ENCODE results near the gene EGLN3. TPM values are rescaled to one million over a fixed set of nuclear protein-coding genes. Genes with fewer than 3 reads are reported as not detected.
"Not testable (repeated sequence)": the region's sequence is repeated elsewhere in the genome, so short reads cannot be mapped to it uniquely, and the experiment has no call there.

EGLN3 gene
- 51.0 and 51.7 TPM in 2 replicates for total RNA-seq

GRCh38 chr14:33950320-33951182 is at the start of gene EGLN3:
TSS of gene EGLN3 (minus strand) at chr14:33951074. CDS start at chr14:33950752, 322 bp downstream.
- intact Hi-C loops (cut with micrococcal nuclease): loop anchor here (2.0 to 10.0 kb wide), 5 partner anchors 67 to 584 kb away; partner anchors contain the start of genes EAPP and SPTSSA

- intact Hi-C loops (cut with micrococcal nuclease): no loop called here
Observed at GRCh38 chr14:34000396-34000795, 49.5 kb upstream of the EGLN3 start.

- intact Hi-C loops (cut with micrococcal nuclease): no loop called here
Observed at GRCh38 chr14:33999771-34000291, 49.0 kb upstream of the EGLN3 start.

- intact Hi-C loops (cut with micrococcal nuclease): no loop called here
Observed at GRCh38 chr14:33997611-33998010, 46.7 kb upstream of the EGLN3 start.

GRCh38 chr14:33996462-33996861 is 45.6 kb upstream of the EGLN3 start:
- intact Hi-C loops (cut with micrococcal nuclease): no loop called here

- intact Hi-C loops (cut with micrococcal nuclease): no loop called here
Observed at GRCh38 chr14:33993246-33993645, 42.4 kb upstream of the EGLN3 start.

GRCh38 chr14:33992274-33993007 is 41.6 kb upstream of the EGLN3 start:
- intact Hi-C loops (cut with micrococcal nuclease): no loop called here

GRCh38 chr14:33990790-33991189 is 39.9 kb upstream of the EGLN3 start:
- intact Hi-C loops (cut with micrococcal nuclease): no loop called here

GRCh38 chr14:33987565-33988080 is 36.7 kb upstream of the EGLN3 start:
- intact Hi-C loops (cut with micrococcal nuclease): no loop called here

GRCh38 chr14:33986804-33987203 is 35.9 kb upstream of the EGLN3 start:
- intact Hi-C loops (cut with micrococcal nuclease): no loop called here

- intact Hi-C loops (cut with micrococcal nuclease): no loop called here
Observed at GRCh38 chr14:33985242-33985641, 34.4 kb upstream of the EGLN3 start.

- intact Hi-C loops (cut with micrococcal nuclease): no loop called here
Observed at GRCh38 chr14:33979613-33980276, 28.9 kb upstream of the EGLN3 start.

- intact Hi-C loops (cut with micrococcal nuclease): no loop called here
Observed at GRCh38 chr14:33978892-33979612, 28.2 kb upstream of the EGLN3 start.

GRCh38 chr14:33972583-33973081 is 21.8 kb upstream of the EGLN3 start:
- intact Hi-C loops (cut with micrococcal nuclease): no loop called here

- intact Hi-C loops (cut with micrococcal nuclease): not testable (repeated sequence)
Observed at GRCh38 chr14:33969846-33970245, 19.0 kb upstream of the EGLN3 start.

GRCh38 chr14:33968722-33969121 is 17.8 kb upstream of the EGLN3 start:
- intact Hi-C loops (cut with micrococcal nuclease): no loop called here

GRCh38 chr14:33967138-33967537 is 16.3 kb upstream of the EGLN3 start:
- intact Hi-C loops (cut with micrococcal nuclease): no loop called here

GRCh38 chr14:33966276-33966675 is 15.4 kb upstream of the EGLN3 start:
- intact Hi-C loops (cut with micrococcal nuclease): no loop called here

GRCh38 chr14:33964599-33965317 is 13.9 kb upstream of the EGLN3 start:
- intact Hi-C loops (cut with micrococcal nuclease): no loop called here

- intact Hi-C loops (cut with micrococcal nuclease): no loop called here
Observed at GRCh38 chr14:33963892-33964291, 13.0 kb upstream of the EGLN3 start.

All from T-helper 2 cell treated with Interferon-gamma antibody and Interleukin-4, amounts not matched to agents 100 ng/mL and 5 ng/mL, for 36 hours (primary cell).